ENCODE measurements around the gene TSPAN16. TPM values are rescaled to one million over a fixed set of nuclear protein-coding genes. Genes with fewer than 3 reads are reported as not detected.
A peak's percentile ranks its signal among the peaks of the same experiment; 100 is the strongest.

TSPAN16 gene
- total and polyA plus RNA-seq, 8 donors = not detected

DNA sequence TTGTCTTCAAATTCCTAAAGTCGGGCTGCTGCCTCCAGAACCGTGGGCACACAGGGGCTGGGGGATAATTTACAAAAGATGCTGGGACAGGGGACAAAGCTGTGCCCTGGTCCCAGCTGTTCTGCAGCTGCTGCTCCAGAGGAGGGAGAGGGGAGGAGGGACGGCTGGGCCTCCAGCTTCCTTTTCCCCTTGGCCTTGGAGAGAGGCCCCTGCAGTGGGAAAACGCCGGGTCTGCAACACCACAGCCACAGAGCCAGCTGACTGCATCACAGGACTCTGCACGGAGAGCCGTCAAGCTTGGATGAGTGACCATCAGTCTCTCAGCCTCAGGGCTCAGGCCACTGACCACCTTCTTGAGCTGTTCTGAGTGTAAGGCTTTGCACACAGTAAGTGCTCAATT, 39.8 kb upstream of the TSPAN16 start:
- 37 to 46% methylated on average over 7 of the region's 7 CpGs for WGBS, 2 donors
- H3K27me3 ChIP-seq = no peaks in the 10 kb centered on the region
- H3K4me3 ChIP-seq = no peak overlapping the region
- no peaks in the 10 kb centered on the region for H3K4me1 ChIP-seq
- no peak for TF ChIP-seq CTCF (IDR thresholded peaks at IDR 0.05)
- H3K27ac ChIP-seq = no peak overlapping the region
- DNase-seq (no peak), ATAC-seq (peak in 2 of 4 donors; percentile 20 to 46), FAIRE-seq (no peak)
- H3K36me3 ChIP-seq = peaks cover 0 to 18% (median 0%) of the 10 kb centered on the region in 3 donors
- H3K9me3 ChIP-seq = no peaks in the 10 kb centered on the region
- intact Hi-C loops (cut with DNase I) = no loop called here

DNA sequence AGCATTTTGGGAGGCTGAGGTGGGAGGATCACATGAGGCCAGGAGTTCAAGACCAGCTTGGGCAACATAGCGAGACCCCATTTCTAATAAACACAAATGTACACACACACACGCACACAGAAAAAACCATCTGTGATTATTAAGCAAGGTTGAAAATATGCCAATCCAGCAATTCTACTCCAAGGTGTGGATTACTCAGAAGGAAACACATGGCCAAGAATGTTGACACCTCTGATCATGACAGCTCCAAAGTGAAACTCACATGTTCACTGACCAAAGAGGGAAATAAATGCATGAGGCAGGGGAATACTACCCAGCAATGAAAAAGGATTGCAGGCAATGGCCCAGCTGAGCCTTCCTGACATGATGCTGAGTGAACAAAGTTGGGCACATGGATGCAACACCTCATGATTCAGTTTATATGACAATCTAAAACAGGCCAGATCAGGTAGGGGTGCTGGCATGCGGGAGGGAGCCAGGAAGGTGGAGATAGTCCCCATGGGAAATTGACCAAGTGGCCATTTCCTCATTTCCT, 38.0 kb upstream of the TSPAN16 start:
- Histone ChIP-seq H3K27me3 (no peaks in the 10 kb centered on the region), H3K27ac (no peak overlapping the region), H3K36me3 (peaks cover 0 to under 1% (median 0%) of the 10 kb centered on the region in 3 donors), H3K4me3 (no peak overlapping the region), H3K9me3 (no peaks in the 10 kb centered on the region), H3K4me1 (no peaks in the 10 kb centered on the region)
- no peak for DNase-seq
- no peak for ATAC-seq
- FAIRE-seq = no peak
- intact Hi-C loops (cut with DNase I) = no loop called here
- TF ChIP-seq CTCF (IDR thresholded peaks at IDR 0.05) = no peak
- WGBS, 2 donors = 65 to 77% methylated on average over 3 of the region's 3 CpGs

DNA sequence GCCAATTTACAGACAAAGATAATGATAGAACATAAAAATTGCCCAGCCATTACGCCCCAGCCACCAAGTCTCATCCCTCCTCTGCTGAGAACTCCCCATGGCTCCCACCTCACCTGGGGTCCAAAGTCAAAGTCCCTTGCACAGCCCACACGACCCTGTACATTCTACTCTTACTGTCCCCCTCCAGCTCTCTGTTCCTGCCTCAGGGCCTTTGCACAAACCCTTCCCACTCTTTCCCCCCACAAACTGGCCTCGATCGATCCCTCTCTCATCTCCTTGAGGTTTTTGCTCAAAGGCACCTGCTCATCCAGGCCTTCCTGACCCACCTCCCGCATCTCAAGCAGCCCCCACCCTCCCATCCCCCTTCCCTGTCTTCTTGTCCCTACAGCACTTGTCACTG, 35.0 kb upstream of the TSPAN16 start:
- peak overlapping the region in 1 of 4 donors; percentile 91 for H3K4me3 ChIP-seq
- DNase-seq (no peak), FAIRE-seq (no peak), ATAC-seq (no peak)
- intact Hi-C loops (cut with DNase I) = no loop called here
- H3K27me3 ChIP-seq = no peaks in the 10 kb centered on the region
- H3K4me1 ChIP-seq = peaks cover 0 to 9% (median 0%) of the 10 kb centered on the region in 3 donors
- WGBS, 2 donors = 76 to 79% methylated on average over 5 of the region's 5 CpGs
- H3K36me3 ChIP-seq = no peaks in the 10 kb centered on the region
- TF ChIP-seq CTCF (IDR thresholded peaks at IDR 0.05) = no peak
- H3K9me3 ChIP-seq = no peaks in the 10 kb centered on the region
- H3K27ac ChIP-seq = no peak overlapping the region

DNA sequence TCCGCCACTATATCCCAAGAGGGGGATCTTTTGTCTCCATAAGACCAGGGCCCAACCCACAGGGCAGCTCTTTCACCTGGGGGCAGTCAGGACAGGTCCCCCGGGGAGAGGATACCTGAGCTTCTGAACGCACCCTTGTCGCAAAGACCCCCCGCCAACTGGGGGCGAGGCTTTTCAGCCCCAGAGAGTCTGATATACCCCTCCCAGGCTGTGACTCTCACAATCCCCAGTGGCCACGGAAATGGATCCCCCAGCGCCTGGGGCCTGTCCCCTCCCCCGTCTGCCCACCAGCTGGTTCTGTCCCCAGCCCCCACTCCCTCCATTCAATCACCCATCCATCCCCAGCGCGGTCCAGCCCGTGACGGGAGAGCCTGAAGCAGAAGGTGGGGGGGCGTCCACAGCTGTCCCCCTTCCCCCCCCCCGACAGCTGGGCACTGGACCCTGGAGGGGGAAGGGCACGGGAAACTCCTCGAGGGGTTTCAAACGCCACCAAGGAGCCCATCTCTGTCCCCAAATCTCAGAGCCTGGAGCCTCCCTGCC, 34.5 kb upstream of the TSPAN16 start:
- FAIRE-seq (no peak), ATAC-seq (peak in 3 of 4 donors; percentile 1 to 4 (median 1)), DNase-seq (peak in 2 of 6 donors; percentile 47 to 74)
- TF ChIP-seq CTCF (IDR thresholded peaks at IDR 0.05) = no peak
- Histone ChIP-seq H3K27ac (peak overlapping the region in 3 of 4 donors; percentile 29 to 57 (median 50)), H3K4me1 (peaks cover 0 to 12% (median 0%) of the 10 kb centered on the region in 3 donors), H3K36me3 (no peaks in the 10 kb centered on the region), H3K9me3 (no peaks in the 10 kb centered on the region), H3K27me3 (no peaks in the 10 kb centered on the region), H3K4me3 (peak overlapping the region; percentile 63 to 91 (median 84))
- WGBS, 2 donors = 32 to 35% methylated on average over 13 to 18 of the region's 18 CpGs
- intact Hi-C loops (cut with DNase I) = no loop called here

Measured in pancreas (tissue), 10 donors.